ENCODE results near the gene GYPA. TPM values are rescaled to one million over a fixed set of nuclear protein-coding genes. Genes with fewer than 3 reads are reported as not detected.
"Not testable (repeated sequence)": the region's sequence is repeated elsewhere in the genome, so short reads cannot be mapped to it uniquely, and the experiment has no call there.

GYPA gene
- total RNA-seq (not detected in 2 replicates), polyA plus RNA-seq (not detected in 2 replicates), polyA minus RNA-seq (ENCODE audit: low replicate concordance) (not detected in 2 replicates)
- not detected in 2 replicates for polyA plus RNA-seq (2012)

DNA sequence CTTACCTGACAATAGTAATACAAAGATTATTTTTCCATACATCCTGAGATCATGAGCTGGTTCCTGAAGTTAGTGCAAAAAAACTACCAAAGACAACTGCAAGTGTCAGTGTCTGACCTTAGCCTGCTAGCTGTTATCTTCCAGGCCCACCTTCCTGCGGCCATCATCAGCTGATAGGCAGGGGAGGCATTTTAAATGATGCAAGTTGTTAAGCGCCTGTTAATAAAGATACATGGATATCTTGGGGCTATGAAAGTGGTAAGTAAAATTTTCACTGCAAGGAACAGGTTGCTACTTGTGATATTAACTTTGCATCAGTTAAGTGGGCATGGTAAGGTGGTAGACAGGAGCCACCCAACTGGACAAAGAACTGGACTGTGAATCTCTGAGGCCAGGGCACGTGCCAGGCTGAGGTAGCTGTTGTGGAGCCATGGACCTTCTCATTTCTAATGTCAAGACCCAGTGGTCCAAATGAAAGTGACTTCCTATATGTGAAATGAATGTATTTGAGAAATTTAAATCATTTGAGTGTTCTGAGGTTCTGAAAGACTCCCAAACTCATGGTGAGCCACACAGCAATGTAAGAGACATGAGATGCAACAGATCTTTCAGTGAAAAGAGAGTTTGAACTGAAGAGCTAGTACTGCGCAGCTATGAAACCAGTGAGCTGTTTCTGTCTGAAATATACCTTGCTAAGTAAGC, at the start of gene GYPA:
Gene GYPA (minus strand): TSS at position 125 of the 702 bp plus-strand sequence. CDS start 83 bp downstream, at position 42.
- not testable (repeated sequence) for H3K36me3 ChIP-seq (ENCODE audit: control insufficient read depth, insufficient read depth, low read length); H3K4me1 ChIP-seq (ENCODE audit: control insufficient read depth, extremely low read depth, insufficient read depth, low read length); H3K9ac ChIP-seq (ENCODE audit: insufficient read depth, low read length)

DNA sequence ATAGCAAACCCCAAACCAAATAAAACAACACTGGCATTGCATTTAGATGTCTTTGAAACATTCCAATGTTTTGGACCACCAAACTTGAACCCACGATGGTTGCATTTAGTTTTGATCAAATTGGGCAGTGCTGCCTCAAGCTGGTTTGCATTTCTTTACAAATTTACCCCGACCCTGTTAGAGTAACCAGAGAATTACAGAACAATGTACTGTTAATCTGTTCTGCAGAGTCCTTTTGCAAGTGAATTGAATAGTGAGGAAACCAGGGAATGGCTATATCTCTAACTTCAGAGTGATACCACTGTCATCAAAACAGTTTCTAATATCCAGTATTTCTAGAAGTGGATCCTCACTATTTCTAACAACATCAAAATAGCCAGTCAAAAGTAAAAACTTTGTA, 49.5 kb upstream of the GYPA start:
- TF ChIP-seq, protein P1, sequence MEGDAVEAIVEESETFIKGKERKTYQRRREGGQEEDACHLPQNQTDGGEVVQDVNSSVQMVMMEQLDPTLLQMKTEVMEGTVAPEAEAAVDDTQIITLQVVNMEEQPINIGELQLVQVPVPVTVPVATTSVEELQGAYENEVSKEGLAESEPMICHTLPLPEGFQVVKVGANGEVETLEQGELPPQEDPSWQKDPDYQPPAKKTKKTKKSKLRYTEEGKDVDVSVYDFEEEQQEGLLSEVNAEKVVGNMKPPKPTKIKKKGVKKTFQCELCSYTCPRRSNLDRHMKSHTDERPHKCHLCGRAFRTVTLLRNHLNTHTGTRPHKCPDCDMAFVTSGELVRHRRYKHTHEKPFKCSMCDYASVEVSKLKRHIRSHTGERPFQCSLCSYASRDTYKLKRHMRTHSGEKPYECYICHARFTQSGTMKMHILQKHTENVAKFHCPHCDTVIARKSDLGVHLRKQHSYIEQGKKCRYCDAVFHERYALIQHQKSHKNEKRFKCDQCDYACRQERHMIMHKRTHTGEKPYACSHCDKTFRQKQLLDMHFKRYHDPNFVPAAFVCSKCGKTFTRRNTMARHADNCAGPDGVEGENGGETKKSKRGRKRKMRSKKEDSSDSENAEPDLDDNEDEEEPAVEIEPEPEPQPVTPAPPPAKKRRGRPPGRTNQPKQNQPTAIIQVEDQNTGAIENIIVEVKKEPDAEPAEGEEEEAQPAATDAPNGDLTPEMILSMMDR (conservative IDR thresholded peaks at IDR 0.05 in 1 of 2, IDR thresholded peaks at IDR 0.05 in 1 of 2; ENCODE audit: low read depth in 1 of 2, low read length in 2 of 2): no peak
- TF ChIP-seq EZH2 (IDR thresholded peaks at IDR 0.05; ENCODE audit: low read length, missing control alignments): no peak
- Histone ChIP-seq H3K27ac (ENCODE audit: insufficient read depth, low read length) (no peak overlapping the region), H3K4me3 (replicated peaks in 1 of 4; ENCODE audit: control extremely low read depth in 1 of 4, insufficient read depth in 1 of 4, low read depth in 3 of 4, low read length in 4 of 4) (no peak overlapping the region), H3K4me2 (ENCODE audit: extremely low read depth, insufficient read depth, low read length) (no peak overlapping the region), H3K79me2 (ENCODE audit: control insufficient read depth, insufficient read depth, low read length) (no peaks in the 10 kb centered on the region), H3K36me3 (ENCODE audit: control insufficient read depth, insufficient read depth, low read length) (no peaks in the 10 kb centered on the region), H3K9me3 (ENCODE audit: control insufficient read depth, insufficient read depth, low read depth, low read length) (no peaks in the 10 kb centered on the region), H3K27me3 (ENCODE audit: control insufficient read depth, insufficient read depth, low read length) (no peaks in the 10 kb centered on the region), H3K9ac (ENCODE audit: insufficient read depth, low read length) (no peak overlapping the region), H2AFZ (ENCODE audit: low read length) (no peak overlapping the region), H3K4me1 (ENCODE audit: control insufficient read depth, extremely low read depth, insufficient read depth, low read length) (no peaks in the 10 kb centered on the region), H4K20me1 (ENCODE audit: control insufficient read depth, extremely low read depth, insufficient read depth, low read length) (no peaks in the 10 kb centered on the region)
- DNase-seq (ENCODE audit: low read depth in 2 of 2): no peak

More for the DNA sequence above, at the start of gene GYPA:
- H3K79me2 ChIP-seq (ENCODE audit: control insufficient read depth, insufficient read depth, low read length); H3K9me3 ChIP-seq (ENCODE audit: control insufficient read depth, insufficient read depth, low read depth, low read length); H3K4me2 ChIP-seq (ENCODE audit: extremely low read depth, insufficient read depth, low read length); H2AFZ ChIP-seq (ENCODE audit: low read length); H4K20me1 ChIP-seq (ENCODE audit: control insufficient read depth, extremely low read depth, insufficient read depth, low read length); H3K27me3 ChIP-seq (ENCODE audit: control insufficient read depth, insufficient read depth, low read length); DNase-seq (ENCODE audit: low read depth in 2 of 2); H3K27ac ChIP-seq (ENCODE audit: insufficient read depth, low read length); H3K4me3 ChIP-seq (replicated peaks in 1 of 4; ENCODE audit: control extremely low read depth in 1 of 4, insufficient read depth in 1 of 4, low read depth in 3 of 4, low read length in 4 of 4): not testable (repeated sequence)

- H3K27ac ChIP-seq (ENCODE audit: insufficient read depth, low read length): no peak overlapping the region
- H3K27me3 ChIP-seq (ENCODE audit: control insufficient read depth, insufficient read depth, low read length): no peaks in the 10 kb centered on the region
Observed at GRCh38 chr4:144189121-144189520, 48.6 kb upstream of the GYPA start.

More at GRCh38 chr4:144189121-144189520, 48.6 kb upstream of the GYPA start:
- no peak overlapping the region for H3K4me2 ChIP-seq (ENCODE audit: extremely low read depth, insufficient read depth, low read length)
- H2AFZ ChIP-seq (ENCODE audit: low read length): no peak overlapping the region
- H4K20me1 ChIP-seq (ENCODE audit: control insufficient read depth, extremely low read depth, insufficient read depth, low read length): no peaks in the 10 kb centered on the region
- no peaks in the 10 kb centered on the region for H3K36me3 ChIP-seq (ENCODE audit: control insufficient read depth, insufficient read depth, low read length)
- H3K9ac ChIP-seq (ENCODE audit: insufficient read depth, low read length): no peak overlapping the region
- no peak for TF ChIP-seq EZH2 (IDR thresholded peaks at IDR 0.05; ENCODE audit: low read length, missing control alignments)
- TF ChIP-seq, protein P1 (conservative IDR thresholded peaks at IDR 0.05 in 1 of 2, IDR thresholded peaks at IDR 0.05 in 1 of 2; ENCODE audit: low read depth in 1 of 2, low read length in 2 of 2): no peak
- no peaks in the 10 kb centered on the region for H3K4me1 ChIP-seq (ENCODE audit: control insufficient read depth, extremely low read depth, insufficient read depth, low read length)
- no peaks in the 10 kb centered on the region for H3K9me3 ChIP-seq (ENCODE audit: control insufficient read depth, insufficient read depth, low read depth, low read length)
- DNase-seq (ENCODE audit: low read depth in 2 of 2): no peak
- H3K4me3 ChIP-seq (replicated peaks in 1 of 4; ENCODE audit: control extremely low read depth in 1 of 4, insufficient read depth in 1 of 4, low read depth in 3 of 4, low read length in 4 of 4): no peak overlapping the region
- no peaks in the 10 kb centered on the region for H3K79me2 ChIP-seq (ENCODE audit: control insufficient read depth, insufficient read depth, low read length)
